Vagina (tissue), 2 donors: Measurements from ENCODE around the gene LIMD2.

Experiments used
- CTCF ChIP-seq, 3 experiments: fragments of 450-650 bp in 2 of 3; fragments of 200-600 bp in 1 of 3; sonication (generic) in 1 of 3; IDR thresholded peaks; one replicate each; pipeline ENCODE4 v1.5.1; 2017 to 2019; ENCODE audit warnings: antibody characterized with exemption in 3 of 3, mild to moderate bottlenecking in 2 of 3, moderate library complexity in 2 of 3
- POLR2A ChIP-seq, 2 donors: fragments of 450-650 bp; IDR thresholded peaks; one replicate each; pipeline ENCODE4 v1.6.1; 2017; ENCODE audit warnings: antibody characterized with exemption in 2 of 2, mild to moderate bottlenecking in 2 of 2, moderate library complexity in 2 of 2
- POLR2AphosphoS5 ChIP-seq, 2 donors: sonication (generic); formaldehyde crosslinking; IDR thresholded peaks; one replicate each; pipeline ENCODE4 v1.9.0; 2017; ENCODE audit warnings: antibody characterized with exemption in 2 of 2, mild to moderate bottlenecking in 2 of 2, low read depth in 1 of 2; ENCODE audit not compliant: insufficient read depth in 1 of 2

- TF ChIP-seq POLR2A (IDR thresholded peaks at IDR 0.05) (no peak), CTCF (IDR thresholded peaks at IDR 0.05) (no peak), POLR2AphosphoS5 (IDR thresholded peaks at IDR 0.05; ENCODE audit: insufficient read depth in 1 of 2, low read depth in 1 of 2) (no peak)
Observed at GRCh38 chr17:63741143-63741407, 41.1 kb upstream of the LIMD2 start.
